HG02852 (cell line): ENCODE measurements around the gene CCDC92.

Experiments
- ATAC-seq: cut with Tn5 transposase; IDR thresholded peaks from one replicate; pipeline ENCODE4 v1.9.1; 2021; ENCODE audit warnings: mild to moderate bottlenecking, moderate library complexity; ENCODE audit not compliant: unreplicated experiment

Gene CCDC92

GRCh38 chr12:123937707-123938591 is 34.7 kb downstream of the CCDC92 start:
- no peak for ATAC-seq

- no peak for ATAC-seq
Measured at GRCh38 chr12:123936956-123937706, 35.5 kb downstream of the CCDC92 start.

GRCh38 chr12:123936471-123936870 is 36.2 kb downstream of the CCDC92 start:
- ATAC-seq, result no peak

GRCh38 chr12:123935956-123936355 is 36.7 kb downstream of the CCDC92 start:
- no peak for ATAC-seq

GRCh38 chr12:123934829-123935228 is 37.8 kb downstream of the CCDC92 start:
- no peak for ATAC-seq

- ATAC-seq, result no peak
Measured at GRCh38 chr12:123934016-123934620, 38.5 kb downstream of the CCDC92 start.

- ATAC-seq, result no peak
Measured at GRCh38 chr12:123933214-123933613, 39.4 kb downstream of the CCDC92 start.

GRCh38 chr12:123931686-123932321 is 40.8 kb downstream of the CCDC92 start:
- ATAC-seq, result no peak

GRCh38 chr12:123929946-123930583 is 42.6 kb downstream of the CCDC92 start:
- ATAC-seq, result no peak

- ATAC-seq, result no peak
Measured at GRCh38 chr12:123928897-123929296, 43.7 kb downstream of the CCDC92 start.

GRCh38 chr12:123928274-123928865 is 44.3 kb downstream of the CCDC92 start:
- no peak for ATAC-seq

GRCh38 chr12:123924539-123924938 is 48.1 kb downstream of the CCDC92 start:
- no peak for ATAC-seq

- no peak for ATAC-seq
Measured at GRCh38 chr12:123923927-123924326, 48.7 kb downstream of the CCDC92 start.

- ATAC-seq, result no peak
Measured at GRCh38 chr12:123923038-123923437, 49.6 kb downstream of the CCDC92 start.

GRCh38 chr12:123919980-123920360 is 52.7 kb downstream of the CCDC92 start:
- ATAC-seq, result no peak

GRCh38 chr12:123917337-123917850 is 55.2 kb downstream of the CCDC92 start:
- ATAC-seq, result no peak

GRCh38 chr12:123916729-123917128 is 55.9 kb downstream of the CCDC92 start:
- ATAC-seq, result no peak

GRCh38 chr12:123914726-123915333 is 57.8 kb downstream of the CCDC92 start:
- ATAC-seq, result no peak
